HepG2 (cell line): ENCODE measurements around the gene UBE2O. TPM values are rescaled to one million over a fixed set of nuclear protein-coding genes. Genes with fewer than 3 reads are reported as not detected.

Experiments used
- ATAC-seq: fragments of 200-7000 bp; cut with Tn5 transposase; 3 replicates; pipeline ENCODE4 v1.9.1; 2020; ENCODE audit warnings: mild to moderate bottlenecking, moderate library complexity
- BruUV-seq: library from RNA; stranded (reverse); fragments of 400-500 nt; replicated peaks from 2 replicates; lab custom pipeline; 2021; lab: Mats Ljungman, UMichigan
- CTCF ChIA-PET: fragments of 300-600 bp; formaldehyde crosslinking; extraction: SDS; loops from one replicate; lab custom pipeline; 2021; ENCODE audit warnings: low total read pairs, inconsistent platforms, low intra/inter-chr PET ratio; lab: Yijun Ruan, JAX
- POLR2A ChIA-PET: fragments of 350-600 bp; sonication (Branson Sonifier 250); formaldehyde crosslinking; loops from one replicate; lab custom pipeline; 2020; ENCODE audit warnings: antibody characterized with exemption, inconsistent platforms; lab: Yijun Ruan, JAX
- DNase-seq: peaks from one replicate; pipeline ENCODE4 v3.0.0-alpha.2; 2015; ENCODE audit warnings: low spot score
- FAIRE-seq: peaks from 3 replicates; lab custom pipeline; 2011; peaks lifted over from hg19 to GRCh38; lab: Jason Lieb, UNC
- H2AFZ ChIP-seq: one replicate; pipeline ENCODE4 v1.6.1; 2011; ENCODE audit warnings: low read length, inconsistent platforms
- H3K27ac ChIP-seq: fragments of 300-600 bp; 3 replicates; pipeline ENCODE4 v1.8.0; 2011; ENCODE audit warnings: mixed run types, mild to moderate bottlenecking, mixed read lengths, low read length, inconsistent platforms; ENCODE audit not compliant: insufficient read depth; ENCODE audit errors: extremely low read length
- H3K27me3 ChIP-seq, 2 experiments: fragments of 200-600 bp in 1 of 2; 2 replicates in 1 of 2; 3 replicates in 1 of 2; pipeline versions ENCODE4 v1.6.0 to v1.8.0; 2011; ENCODE audit warnings: low read length in 2 of 2, mild to moderate bottlenecking in 2 of 2, moderate library complexity in 2 of 2, inconsistent platforms in 1 of 2; ENCODE audit not compliant: insufficient read depth in 2 of 2, control insufficient read depth in 1 of 2
- H3K36me3 ChIP-seq, 2 experiments: fragments of 200-600 bp in 1 of 2; replicated peaks in 1 of 2; 2 replicates in 1 of 2; 3 replicates in 1 of 2; pipeline versions ENCODE4 v1.5.1 to v1.8.0; 2011; ENCODE audit warnings: low read length in 2 of 2, inconsistent platforms in 1 of 2; ENCODE audit not compliant: insufficient read depth in 2 of 2, control insufficient read depth in 1 of 2
- H3K4me1 ChIP-seq: 2 replicates; pipeline ENCODE4 v1.5.1; 2012; ENCODE audit warnings: low read length, inconsistent platforms; ENCODE audit not compliant: insufficient read depth
- H3K4me2 ChIP-seq: 2 replicates; pipeline ENCODE4 v1.6.0; 2011; ENCODE audit warnings: low read depth, low read length, inconsistent platforms
- H3K4me3 ChIP-seq, 3 experiments: fragments of 200-600 bp in 1 of 3; sonication (generic), shearing (Covaris generic) in 1 of 3; replicated peaks in 1 of 3; 2 replicates each; pipeline ENCODE4 v1.5.1; 2011 to 2016; ENCODE audit warnings: low read length in 3 of 3, inconsistent platforms in 2 of 3, low read depth in 2 of 3, mild to moderate bottlenecking in 2 of 3, control low read depth in 1 of 3, mixed read lengths in 1 of 3; ENCODE audit not compliant: insufficient read depth in 1 of 3
- H3K79me2 ChIP-seq: one replicate; pipeline ENCODE4 v1.6.1; 2011; ENCODE audit warnings: low read length, inconsistent platforms; ENCODE audit not compliant: insufficient read depth
- H3K9ac ChIP-seq: 2 replicates; pipeline ENCODE4 v1.6.0; 2011; ENCODE audit warnings: mild to moderate bottlenecking, low read depth, low read length, inconsistent platforms; ENCODE audit not compliant: insufficient read depth
- H3K9me3 ChIP-seq: 2 replicates; pipeline ENCODE4 v1.5.1; 2012; ENCODE audit warnings: mild to moderate bottlenecking, low read length
- H4K20me1 ChIP-seq: 2 replicates; pipeline ENCODE4 v1.6.0; 2011; ENCODE audit warnings: inconsistent platforms, mild to moderate bottlenecking, low read length, moderate library complexity; ENCODE audit not compliant: insufficient read depth
- CTCF ChIP-seq: sonication (generic); formaldehyde crosslinking; IDR thresholded peaks from 2 replicates; pipeline ENCODE4 v1.5.0; 2020; ENCODE audit warnings: mild to moderate bottlenecking, missing genetic modification reagents, moderate library complexity
- DMTF1 ChIP-seq: sonication (generic); formaldehyde crosslinking; IDR thresholded peaks from 2 replicates; pipeline ENCODE4 v1.4.0; 2020; ENCODE audit warnings: mild to moderate bottlenecking, missing genetic modification reagents
- NR2F2 ChIP-seq: IDR thresholded peaks from 2 replicates; pipeline ENCODE4 v1.6.1; 2012; ENCODE audit warnings: low read depth, inconsistent platforms, borderline replicate concordance
- RFX5 ChIP-seq: IDR thresholded peaks from 2 replicates; pipeline ENCODE4 v1.6.1; 2011; ENCODE audit warnings: low read depth, low read length, improper control_type of control experiment
- RFXANK ChIP-seq: IDR thresholded peaks from 2 replicates; pipeline ENCODE4 v1.6.1; 2016
- TGIF2 ChIP-seq: IDR thresholded peaks from 2 replicates; pipeline ENCODE4 v1.6.1; 2016; ENCODE audit warnings: control low read depth, missing compliant biosample characterization
- ZBTB40 ChIP-seq, 2 experiments: fragments of 450-650 bp in 1 of 2; sonication (generic) in 1 of 2; formaldehyde crosslinking in 1 of 2; IDR thresholded peaks; 2 replicates each; pipeline versions ENCODE4 v1.6.1 to v1.8.0; 2016 to 2022; ENCODE audit warnings: antibody characterized with exemption in 1 of 2, mild to moderate bottlenecking in 1 of 2, missing genetic modification reagents in 1 of 2
- ZNF878 ChIP-seq: sonication (generic); formaldehyde crosslinking; IDR thresholded peaks from 2 replicates; pipeline ENCODE4 v1.8.1; 2023; ENCODE audit warnings: mild to moderate bottlenecking, missing genetic modification reagents, moderate library complexity
- WGBS: methylation state at CpG from one replicate; pipeline ENCODE4 v1.1.6; 2017; ENCODE audit warnings: low lambda C conversion rate; 5-methylcytosine and 5-hydroxymethylcytosine counted together
- in situ Hi-C: cut with HindIII; loops from 2 replicates; pipeline ENCODE4 v1.10.0; 2017; ENCODE audit warnings: low pct_unique_long_range_greater_than_20kb; ENCODE audit not compliant: extremely low pct_ligation_motif_present
- intact Hi-C: fragments of 100-400 bp; cut with micrococcal nuclease; formaldehyde crosslinking; loops from one replicate; pipeline ENCODE4 v1.10.0; 2022; ENCODE audit not compliant: unreplicated experiment
- polyA plus RNA-seq, 8 experiments: library from polyadenylated mRNA; depleted of rRNA in 3 of 8; stranded (reverse) in 7 of 8; unstranded in 1 of 8; fragments of >200 nt; fragmentation: Illumina TruSeq in 4 of 8; extraction: Trizol in 4 of 8; gene quantifications; 2 replicates each; pipeline versions ENCODE4 v1.2.1 to v1.2.3, GENCODE V29; 2011 to 2016; ENCODE audit warnings: low read depth in 4 of 8, missing spikeins in 1 of 8, mixed read lengths in 1 of 8; ENCODE audit not compliant: insufficient read depth in 1 of 8
- total RNA-seq, 5 experiments: library from RNA; depleted of rRNA; stranded (reverse); fragments of >200 nt; fragmentation: Illumina TruSeq; extraction: Trizol; gene quantifications; 2 replicates each; pipeline ENCODE4 v1.2.3, GENCODE V29; 2016; ENCODE audit warnings: low read depth in 1 of 5

The UBE2O gene
- total and polyA plus RNA-seq, 2 of the 13 experiments (the other 11 are each of a cell fraction or from before 2014, with no cell fraction given) = 21.5 to 23.5 TPM

GRCh38 chr17:76432712-76433336 is 20.1 kb downstream of the UBE2O start:
- peaks cover 41% of the 10 kb centered on the region for H4K20me1 ChIP-seq
- TF ChIP-seq RFX5 = peak; percentile 96
- 0 out of 2 replicates have a peak, but pooled peaks have one; percentile 15 for TF ChIP-seq CTCF
- TF ChIP-seq NR2F2 = no peak
- TF ChIP-seq ZNF878 = no peak
- 0 out of 2 replicates have a peak, but pooled peaks have one; percentile 33 for TF ChIP-seq TGIF2
- TF ChIP-seq RFXANK (CRISPR knock-in tag) = peak; percentile 83; the same call in 1 of the 2 replicates
- TF ChIP-seq DMTF1 (CRISPR knock-in tag) = no peak
- no peak for TF ChIP-seq ZBTB40 (IDR thresholded peaks at IDR 0.05)
- no peak for TF ChIP-seq ZBTB40 (CRISPR knock-in tag; IDR thresholded peaks at IDR 0.05)

More at GRCh38 chr17:76432712-76433336, 20.1 kb downstream of the UBE2O start:
- FAIRE-seq (peak; percentile 86), ATAC-seq (peak; percentile 81), DNase-seq (peak; percentile 41)
- POLR2A ChIA-PET = no interaction called here
- in situ Hi-C loops (no loop called here), intact Hi-C loops (loop anchor here (2.0 kb wide), 1 partner anchor 24 kb away; no protein-coding TSS in a partner anchor)
- Histone ChIP-seq H3K4me2 (no peak overlapping the region), H3K4me3 (no peak overlapping the region), H3K36me3 (peaks cover 4 to 16% of the 10 kb centered on the region in 2 experiments; a peak in 3 of 5 replicates), H3K4me1 (peaks cover 22% of the 10 kb centered on the region), H3K79me2 (peaks cover 83% of the 10 kb centered on the region), H2AFZ (no peak overlapping the region), H3K9ac (no peak overlapping the region), H3K27me3 (no peaks in the 10 kb centered on the region), H3K9me3 (no peaks in the 10 kb centered on the region), H3K27ac (no peak overlapping the region)
- BruUV-seq = no TSS peak
- WGBS = 95% methylated on average over 3 of the region's 3 CpGs
- CTCF ChIA-PET = interaction anchor here (0.7 to 1.1 kb wide), 2 partner anchors 15 to 26 kb away, joined by 3 to 4 read pairs; no protein-coding TSS in a partner anchor
